H1 (cell line): Measurements from ENCODE around the gene OR4E1.

Source experiments
- EP300 ChIP-seq, 2 experiments: IDR thresholded peaks; 1 replicate in 1 of 2; 2 replicates in 1 of 2; pipeline ENCODE4 v1.6.1; 2011 to 2012; ENCODE audit warnings: low read depth in 2 of 2, low read length in 2 of 2, mild to moderate bottlenecking in 2 of 2, borderline replicate concordance in 1 of 2, inconsistent platforms in 1 of 2, moderate library complexity in 1 of 2
- EZH2 ChIP-seq: fragments of 200-600 bp; sonication (generic); IDR thresholded peaks from 2 replicates; pipeline ENCODE4 v1.7.1; 2012; ENCODE audit warnings: low read depth, mild to moderate bottlenecking, moderate library complexity, low read length, inconsistent platforms; ENCODE audit not compliant: severe bottlenecking
- FOSL1 ChIP-seq: IDR thresholded peaks from 2 replicates; pipeline ENCODE4 v1.6.1; 2011; ENCODE audit warnings: mild to moderate bottlenecking, low read depth, low read length, moderate library complexity; ENCODE audit not compliant: insufficient read depth
- JUN ChIP-seq: IDR thresholded peaks from 2 replicates; pipeline ENCODE4 v1.6.1; 2011; ENCODE audit warnings: low read depth, mild to moderate bottlenecking, improper control_type of control experiment, low read length
- KDM4A ChIP-seq: IDR thresholded peaks from one replicate; pipeline ENCODE4 v1.7.1; 2012; ENCODE audit warnings: low read depth, mild to moderate bottlenecking, moderate library complexity, low read length, inconsistent platforms; ENCODE audit not compliant: severe bottlenecking
- POLR2AphosphoS5 ChIP-seq: IDR thresholded peaks from 2 replicates; pipeline ENCODE4 v1.6.1; 2011; ENCODE audit warnings: low read depth, low read length
- RBBP5 ChIP-seq: IDR thresholded peaks from 2 replicates; pipeline ENCODE4 v1.7.1; 2012; ENCODE audit warnings: low read depth, mild to moderate bottlenecking, inconsistent platforms, low read length, moderate library complexity, borderline replicate concordance
- RXRA ChIP-seq: IDR thresholded peaks from 2 replicates; pipeline ENCODE4 v1.6.1; 2011; ENCODE audit warnings: low read depth, mild to moderate bottlenecking, low read length, moderate library complexity; ENCODE audit not compliant: insufficient read depth
- SIN3A ChIP-seq, 2 experiments: IDR thresholded peaks in 1 of 2; conservative IDR thresholded peaks in 1 of 2; 2 replicates each; pipeline ENCODE4 v1.6.1; 2011 to 2012; ENCODE audit warnings: low read length in 2 of 2, improper control_type of control experiment in 1 of 2, low read depth in 1 of 2, mild to moderate bottlenecking in 1 of 2
- SP2 ChIP-seq: IDR thresholded peaks from 2 replicates; pipeline ENCODE4 v1.6.1; 2012; ENCODE audit warnings: mild to moderate bottlenecking, low read length, inconsistent platforms
- TAF1 ChIP-seq: IDR thresholded peaks from 2 replicates; pipeline ENCODE4 v1.6.1; 2011; ENCODE audit warnings: mild to moderate bottlenecking, low read depth, low read length
- ZNF274 ChIP-seq: IDR thresholded peaks from 2 replicates; pipeline ENCODE4 v1.7.0; 2012; ENCODE audit warnings: low read length, borderline replicate concordance; ENCODE audit errors: extremely low read depth

GRCh38 chr14:21668377-21668776, 5.2 kb downstream of the OR4E1 start:
- TF ChIP-seq SIN3A (conservative IDR thresholded peaks at IDR 0.05 in 1 of 2, IDR thresholded peaks at IDR 0.05 in 1 of 2; ENCODE audit: low read depth in 1 of 2, low read length in 2 of 2) (no peak), EZH2 (no peak), KDM4A (no peak), EP300 (IDR thresholded peaks at IDR 0.05; ENCODE audit: borderline replicate concordance in 1 of 2, low read depth in 2 of 2, low read length in 2 of 2) (no peak), RXRA (no peak), JUN (no peak), TAF1 (no peak), FOSL1 (no peak), ZNF274 (no peak), POLR2AphosphoS5 (no peak), RBBP5 (no peak), SP2 (no peak)
